AG20443 (cell line): Measurements from ENCODE around the gene RBM11.

Experiments used
- DNase-seq: peaks from one replicate; pipeline ENCODE4 v3.0.0; 2012; ENCODE audit warnings: low spot score, mixed read lengths

RBM11 gene

DNA sequence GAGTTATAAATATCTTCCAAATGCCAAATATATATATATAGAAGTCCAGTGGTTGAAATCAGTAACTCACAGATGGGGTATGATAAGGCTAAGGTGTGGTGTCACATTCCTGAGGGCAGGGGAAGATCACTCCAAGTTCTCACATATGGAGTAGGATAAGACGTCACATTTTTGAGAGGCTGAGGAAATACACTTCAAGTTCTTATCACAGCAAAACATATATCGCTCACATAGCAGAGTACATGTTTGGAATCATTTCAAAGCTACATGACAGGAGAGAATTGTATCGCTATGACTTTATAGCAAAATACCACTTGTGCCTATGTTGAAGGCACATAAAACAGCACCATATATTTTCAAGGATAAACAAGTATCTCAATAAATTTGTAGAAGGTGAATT lies 55.1 kb downstream of the RBM11 start:
- no peak for DNase-seq

DNA sequence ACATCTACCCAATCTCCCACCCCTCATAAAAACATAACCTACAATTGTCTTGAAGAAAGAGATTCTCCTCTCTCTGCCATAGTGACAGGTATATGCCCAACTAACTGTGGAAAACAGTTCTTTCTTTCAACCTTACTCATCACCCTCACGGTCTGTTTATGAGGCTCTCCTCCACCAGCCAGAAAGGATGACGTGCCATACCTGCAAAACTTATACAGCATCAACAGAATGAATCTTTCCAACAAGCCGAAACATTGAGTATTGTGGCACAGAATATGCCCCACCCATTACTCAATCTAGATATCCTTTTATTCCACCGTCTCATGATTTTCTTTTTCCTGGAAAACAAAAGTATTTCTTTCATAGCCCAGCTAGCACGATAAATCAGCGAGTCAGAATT lies 55.7 kb downstream of the RBM11 start:
- DNase-seq, result no peak

DNA sequence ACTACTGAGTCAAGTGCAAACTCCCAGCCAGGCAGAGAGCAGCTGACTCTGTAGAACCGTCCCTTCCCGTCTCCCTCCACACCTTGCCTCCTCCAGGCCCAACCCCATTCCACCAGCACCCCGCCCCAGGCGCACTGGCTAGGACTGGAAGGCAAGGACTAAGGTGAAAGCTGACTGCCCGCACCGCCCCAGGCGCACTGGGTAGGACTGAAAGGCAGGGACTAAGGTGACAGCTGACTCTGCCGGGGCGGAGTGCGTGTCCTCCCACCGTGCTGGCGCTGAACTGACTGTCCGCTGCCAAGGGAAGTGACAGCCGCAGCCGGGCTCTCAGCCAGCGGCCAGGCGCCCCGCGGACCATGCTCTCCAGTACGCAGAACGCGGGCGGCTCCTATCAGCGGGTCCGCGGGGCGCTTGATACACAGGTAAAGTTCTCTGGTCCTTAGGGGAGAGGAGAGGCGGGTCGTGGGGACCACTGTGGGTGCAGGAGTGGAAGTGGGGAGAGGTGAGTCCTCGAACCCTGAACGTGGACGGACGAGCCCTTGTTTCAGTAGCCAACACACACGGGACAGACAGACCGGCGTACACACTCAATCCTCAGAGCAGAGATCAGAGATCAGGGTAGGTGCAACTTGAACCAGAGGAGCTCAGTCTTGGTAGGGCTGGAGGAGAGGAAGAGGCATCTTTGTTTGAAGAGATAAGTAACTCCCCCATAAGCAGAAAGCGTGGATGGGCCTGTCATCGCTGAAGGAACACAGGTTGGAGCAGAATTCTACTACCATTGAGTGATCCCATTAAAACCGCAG lies 58.0 kb downstream of the RBM11 start:
- DNase-seq, result peak; percentile 9

DNA sequence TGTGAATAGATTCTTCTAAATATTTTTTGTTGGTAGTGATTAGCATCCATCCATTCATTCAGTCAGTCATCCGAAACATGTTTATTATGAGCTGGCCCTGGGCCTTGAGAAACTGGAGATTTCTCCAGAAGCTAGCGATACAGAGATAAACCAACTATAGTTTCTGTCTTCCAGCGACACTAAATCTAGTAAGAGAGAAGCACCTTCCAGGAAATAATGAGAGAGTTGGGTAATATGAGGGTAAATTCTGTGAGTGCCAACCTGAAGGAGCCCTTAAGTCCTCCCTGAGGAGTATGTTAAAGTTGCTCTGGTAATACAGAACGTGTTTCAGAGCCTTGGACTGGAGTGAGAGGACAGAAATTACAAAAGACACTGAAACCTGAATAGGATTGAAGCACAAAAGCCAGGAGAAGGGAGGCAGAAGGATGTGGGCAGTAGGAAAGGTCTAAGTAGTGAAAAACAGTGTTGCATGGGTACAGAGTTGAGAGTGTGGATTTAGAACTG lies 59.8 kb downstream of the RBM11 start:
- no peak for DNase-seq
